ENCODE data around the gene LMTK2.

GRCh38 chr7:98110249-98111022, 3.8 kb downstream of the LMTK2 start:
- TF ChIP-seq CTCF (IDR thresholded peaks at IDR 0.05; ENCODE audit: poor library complexity, severe bottlenecking) (no peak), EP300 (conservative IDR thresholded peaks at IDR 0.05; ENCODE audit: poor library complexity, severe bottlenecking) (no peak), TAF1 (IDR thresholded peaks at IDR 0.05; ENCODE audit: low read depth) (no peak), EZH2 (IDR thresholded peaks at IDR 0.05; ENCODE audit: borderline replicate concordance, insufficient read depth, low read length, poor library complexity, severe bottlenecking) (no peak)

Measured in neural cell (in vitro differentiated cells).